A673 (cell line): ENCODE data around the gene PSMA1.

Experiments
- CTCF ChIP-seq: fragments of 300-800, 200-600 bp; sonication (generic); conservative IDR thresholded peaks from 2 replicates; pipeline ENCODE4 v1.5.1; 2017; ENCODE audit warnings: low read depth, mild to moderate bottlenecking, antibody characterized with exemption, low read length, moderate library complexity, mixed read lengths
- EZH2 ChIP-seq: fragments of 200-600 bp; sonication (generic); IDR thresholded peaks from 2 replicates; pipeline ENCODE4 v1.6.1; 2017; ENCODE audit warnings: borderline replicate concordance, low read depth, mild to moderate bottlenecking, mixed read lengths, antibody characterized with exemption, low read length; ENCODE audit not compliant: poor library complexity, severe bottlenecking

GRCh38 chr11:14458377-14458776 lies 61.8 kb downstream of the PSMA1 start:
- TF ChIP-seq CTCF: no peak
- no peak for TF ChIP-seq EZH2
